Ectodermal cell (in vitro differentiated cells): ENCODE results near the gene AGTRAP.

Experiments used
- H3K27ac ChIP-seq: 2 replicates; pipeline ENCODE4 v1.7.0; 2013; ENCODE audit warnings: mild to moderate bottlenecking, low read depth, low read length; ENCODE audit not compliant: insufficient read depth, poor library complexity, severe bottlenecking
- H3K27me3 ChIP-seq: 2 replicates; pipeline ENCODE4 v1.7.0; 2013; ENCODE audit warnings: mild to moderate bottlenecking, low read length; ENCODE audit not compliant: insufficient read depth, control insufficient read depth, poor library complexity, severe bottlenecking
- H3K36me3 ChIP-seq: one replicate; pipeline ENCODE4 v1.7.0; 2013; ENCODE audit warnings: low read length; ENCODE audit not compliant: control insufficient read depth, insufficient read depth
- H3K4me1 ChIP-seq: one replicate; pipeline ENCODE4 v1.7.0; 2013; ENCODE audit warnings: low read length; ENCODE audit not compliant: control insufficient read depth, insufficient read depth
- H3K4me3 ChIP-seq: 2 replicates; pipeline ENCODE4 v1.7.0; 2013; ENCODE audit warnings: low read depth, low read length, control low read depth; ENCODE audit not compliant: insufficient read depth
- H3K9me3 ChIP-seq: 2 replicates; pipeline ENCODE4 v1.7.0; 2013; ENCODE audit warnings: mild to moderate bottlenecking, low read length, moderate library complexity; ENCODE audit not compliant: control insufficient read depth
- WGBS, 2 experiments: methylation state at CpG; one replicate each; pipeline ENCODE4 v1.1.7; 2013; ENCODE audit warnings: missing lambda C conversion rate in 2 of 2; 5-methylcytosine and 5-hydroxymethylcytosine counted together

Gene AGTRAP

DNA sequence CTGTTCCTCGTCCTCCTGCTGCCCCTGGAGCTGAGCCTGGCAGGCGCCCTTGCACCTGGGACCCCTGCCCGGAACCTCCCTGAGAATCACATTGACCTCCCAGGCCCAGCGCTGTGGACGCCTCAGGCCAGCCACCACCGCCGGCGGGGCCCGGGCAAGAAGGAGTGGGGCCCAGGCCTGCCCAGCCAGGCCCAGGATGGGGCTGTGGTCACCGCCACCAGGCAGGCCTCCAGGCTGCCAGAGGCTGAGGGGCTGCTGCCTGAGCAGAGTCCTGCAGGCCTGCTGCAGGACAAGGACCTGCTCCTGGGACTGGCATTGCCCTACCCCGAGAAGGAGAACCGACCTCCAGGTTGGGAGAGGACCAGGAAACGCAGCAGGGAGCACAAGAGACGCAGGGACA lies 29.6 kb upstream of the AGTRAP start:
- WGBS, 2 experiments: 93 to 95% methylated on average over 14 of the region's 14 CpGs
- Histone ChIP-seq H3K27ac (no peak overlapping the region), H3K36me3 (peaks cover 4% of the 10 kb centered on the region), H3K9me3 (no peaks in the 10 kb centered on the region), H3K4me1 (peaks cover 52% of the 10 kb centered on the region), H3K27me3 (no peaks in the 10 kb centered on the region), H3K4me3 (no peak overlapping the region)

- Histone ChIP-seq H3K36me3 (peaks cover 10% of the 10 kb centered on the region), H3K27me3 (no peaks in the 10 kb centered on the region), H3K9me3 (no peaks in the 10 kb centered on the region), H3K4me3 (no peak overlapping the region), H3K27ac (no peak overlapping the region), H3K4me1 (peaks cover 43% of the 10 kb centered on the region)
- WGBS, 2 experiments: 77 to 78% methylated on average over 17 of the region's 17 CpGs
These were observed 28.2 kb upstream of the AGTRAP start for GRCh38 chr1:11707621-11708276.

DNA sequence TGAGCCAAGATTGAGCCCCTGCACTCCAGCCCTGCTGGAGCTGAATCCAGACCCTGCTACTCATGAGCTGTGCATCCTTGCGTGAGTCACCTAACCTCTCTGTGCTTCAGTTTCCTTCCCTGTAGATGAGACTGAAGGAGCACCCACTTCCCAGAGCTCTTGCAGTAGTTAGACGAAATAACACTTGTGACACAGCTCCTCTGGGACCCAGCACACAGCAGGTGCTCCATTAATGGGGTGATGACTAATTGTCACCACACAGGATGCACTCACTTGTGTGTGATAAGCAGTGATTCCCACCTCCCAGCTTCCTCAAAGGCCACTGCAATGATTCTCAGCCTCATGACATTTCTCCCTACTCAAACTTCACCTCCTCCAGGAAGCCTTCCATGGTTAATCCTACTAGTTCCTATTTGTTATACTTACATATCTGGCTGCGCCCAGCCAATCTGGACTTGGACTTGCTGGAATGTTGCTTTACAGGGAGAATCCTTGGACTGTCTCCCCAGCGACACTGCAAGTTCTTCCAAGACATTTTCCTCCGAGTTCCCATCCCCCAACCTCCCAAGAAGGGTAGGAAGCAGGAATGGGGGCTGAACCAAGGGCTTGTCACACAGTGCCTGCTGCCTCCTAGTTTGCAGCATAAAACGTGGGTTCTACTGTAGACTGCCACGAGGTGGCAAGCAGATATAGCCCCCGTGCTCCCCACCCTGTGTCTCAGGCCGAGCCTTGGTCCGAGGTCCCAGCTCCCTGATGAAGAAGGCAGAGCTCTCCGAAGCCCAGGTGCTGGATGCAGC lies 27.2 kb upstream of the AGTRAP start:
- Histone ChIP-seq H3K4me1 (peaks cover 35% of the 10 kb centered on the region), H3K4me3 (no peak overlapping the region), H3K9me3 (no peaks in the 10 kb centered on the region), H3K36me3 (peaks cover 10% of the 10 kb centered on the region), H3K27ac (no peak overlapping the region), H3K27me3 (no peaks in the 10 kb centered on the region)
- 93 to 94% methylated on average over 11 of the region's 11 CpGs for WGBS, 2 experiments

- Histone ChIP-seq H3K27ac (no peak overlapping the region), H3K9me3 (no peaks in the 10 kb centered on the region), H3K4me3 (no peak overlapping the region), H3K36me3 (peaks cover 15% of the 10 kb centered on the region), H3K27me3 (no peaks in the 10 kb centered on the region), H3K4me1 (peaks cover 9% of the 10 kb centered on the region)
- WGBS, 2 experiments: 97% methylated on average over 5 of the region's 5 CpGs
These were observed 24.4 kb upstream of the AGTRAP start for GRCh38 chr1:11711490-11711889.

- Histone ChIP-seq H3K4me1 (peaks cover 7% of the 10 kb centered on the region), H3K9me3 (no peaks in the 10 kb centered on the region), H3K27ac (no peak overlapping the region), H3K36me3 (peaks cover 15% of the 10 kb centered on the region), H3K4me3 (no peak overlapping the region), H3K27me3 (no peaks in the 10 kb centered on the region)
- 93 to 94% methylated on average over 8 of the region's 8 CpGs for WGBS, 2 experiments
These were observed 23.7 kb upstream of the AGTRAP start for GRCh38 chr1:11712285-11712684.

DNA sequence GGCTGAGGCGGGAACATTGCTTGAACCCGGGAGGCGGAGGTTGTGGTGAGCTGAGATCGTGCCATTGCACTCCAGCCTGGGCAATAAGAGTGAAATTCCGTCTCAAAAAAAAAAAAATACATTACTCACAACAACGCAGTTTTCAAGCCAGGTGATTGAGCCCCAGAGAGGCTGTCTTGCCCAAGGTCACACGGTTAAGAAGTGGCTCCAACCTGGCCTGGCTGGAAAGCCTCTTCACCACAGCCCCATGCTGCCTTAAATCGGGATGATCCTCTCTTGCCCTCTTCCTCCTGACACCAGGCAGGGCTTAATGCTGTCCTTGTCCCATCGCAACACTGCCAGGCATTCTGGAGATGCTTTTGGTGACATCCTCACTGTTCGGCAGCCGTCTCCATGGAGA lies 22.8 kb upstream of the AGTRAP start:
- Histone ChIP-seq H3K27me3 (no peaks in the 10 kb centered on the region), H3K27ac (no peak overlapping the region), H3K4me1 (no peaks in the 10 kb centered on the region), H3K4me3 (no peak overlapping the region), H3K36me3 (peaks cover 15% of the 10 kb centered on the region), H3K9me3 (no peaks in the 10 kb centered on the region)
- 94 to 95% methylated on average over 11 of the region's 11 CpGs for WGBS, 2 experiments

DNA sequence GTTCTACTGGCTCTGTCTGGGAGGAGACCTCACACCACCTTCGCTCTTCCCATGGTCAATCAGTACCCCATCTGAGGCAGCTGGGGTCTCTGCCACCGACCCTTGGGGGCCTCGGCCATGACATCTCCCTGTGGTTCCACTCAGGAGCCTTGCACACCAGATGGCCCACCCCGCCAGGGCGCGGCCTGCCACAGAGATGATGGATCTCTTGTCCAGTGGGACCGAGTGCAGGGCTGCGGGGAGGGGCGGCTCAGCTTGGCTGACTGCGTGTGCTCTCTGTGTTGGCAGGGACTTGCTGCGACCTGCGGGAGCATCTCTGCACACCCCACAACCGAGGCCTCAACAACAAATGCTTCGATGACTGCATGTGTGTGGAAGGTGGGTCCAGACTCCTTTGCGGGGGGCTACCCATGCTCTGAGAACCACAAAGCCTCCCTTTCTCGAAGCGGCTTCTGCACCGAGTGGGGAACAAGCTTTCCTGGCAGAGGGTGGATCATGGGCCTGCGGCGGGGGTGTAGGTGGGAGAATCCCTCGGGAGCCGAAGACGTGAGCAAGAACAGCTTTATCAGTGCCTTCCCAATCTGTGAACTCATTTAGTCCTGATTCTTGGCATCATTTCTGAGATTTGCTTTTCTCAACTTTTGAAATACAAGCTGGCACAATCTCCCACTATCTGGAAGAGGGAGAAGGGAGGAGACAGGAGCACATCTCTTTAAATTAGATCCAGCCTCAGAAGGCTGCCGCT lies 20.9 kb upstream of the AGTRAP start:
- WGBS, 2 experiments: 95 to 96% methylated on average over 24 of the region's 24 CpGs
- no peak overlapping the region for H3K27ac ChIP-seq
- no peaks in the 10 kb centered on the region for H3K27me3 ChIP-seq
- no peaks in the 10 kb centered on the region for H3K9me3 ChIP-seq
- peaks cover 15% of the 10 kb centered on the region for H3K36me3 ChIP-seq
- H3K4me1 ChIP-seq: no peaks in the 10 kb centered on the region
- H3K4me3 ChIP-seq: no peak overlapping the region

DNA sequence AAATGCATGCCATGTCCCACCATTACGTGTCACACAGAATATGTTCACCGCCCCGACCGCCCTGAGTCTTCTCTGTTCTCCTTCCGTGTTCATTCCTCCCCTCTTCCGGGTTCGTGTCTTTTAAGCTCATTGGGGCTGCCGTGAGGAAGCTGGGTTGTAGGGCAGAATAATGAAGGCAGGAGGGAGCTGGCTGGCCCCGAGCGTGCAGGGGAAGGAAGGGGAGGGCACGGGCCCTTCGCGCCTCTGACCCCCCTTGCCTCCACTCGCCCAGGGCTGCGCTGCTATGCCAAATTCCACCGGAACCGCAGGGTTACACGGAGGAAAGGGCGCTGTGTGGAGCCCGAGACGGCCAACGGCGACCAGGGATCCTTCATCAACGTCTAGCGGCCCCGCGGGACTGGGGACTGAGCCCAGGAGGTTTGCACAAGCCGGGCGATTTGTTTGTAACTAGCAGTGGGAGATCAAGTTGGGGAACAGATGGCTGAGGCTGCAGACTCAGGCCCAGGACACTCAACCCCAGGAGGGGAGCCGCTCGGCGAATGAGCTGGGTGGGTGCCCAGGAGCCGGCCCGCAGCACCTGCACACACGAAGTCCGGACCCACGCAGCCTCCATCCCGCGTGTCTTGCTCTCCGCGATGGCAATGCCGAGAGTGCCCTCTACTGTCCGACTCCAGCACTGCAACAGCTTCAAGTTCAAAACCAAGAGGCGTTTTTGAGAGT lies 16.5 kb upstream of the AGTRAP start:
- peaks cover 4% of the 10 kb centered on the region for H3K36me3 ChIP-seq
- H3K4me3 ChIP-seq: no peak overlapping the region
- no peaks in the 10 kb centered on the region for H3K27me3 ChIP-seq
- WGBS, 2 experiments: 53 to 54% methylated on average over 44 of the region's 44 CpGs
- no peak overlapping the region for H3K27ac ChIP-seq
- H3K4me1 ChIP-seq: no peaks in the 10 kb centered on the region
- no peaks in the 10 kb centered on the region for H3K9me3 ChIP-seq

GRCh38 chr1:11720033-11720376 lies 15.9 kb upstream of the AGTRAP start:
- 92 to 93% methylated on average over 12 of the region's 12 CpGs for WGBS, 2 experiments
- H3K4me1 ChIP-seq: no peaks in the 10 kb centered on the region
- H3K27ac ChIP-seq: no peak overlapping the region
- H3K36me3 ChIP-seq: no peaks in the 10 kb centered on the region
- no peaks in the 10 kb centered on the region for H3K27me3 ChIP-seq
- H3K9me3 ChIP-seq: no peaks in the 10 kb centered on the region
- no peak overlapping the region for H3K4me3 ChIP-seq

DNA sequence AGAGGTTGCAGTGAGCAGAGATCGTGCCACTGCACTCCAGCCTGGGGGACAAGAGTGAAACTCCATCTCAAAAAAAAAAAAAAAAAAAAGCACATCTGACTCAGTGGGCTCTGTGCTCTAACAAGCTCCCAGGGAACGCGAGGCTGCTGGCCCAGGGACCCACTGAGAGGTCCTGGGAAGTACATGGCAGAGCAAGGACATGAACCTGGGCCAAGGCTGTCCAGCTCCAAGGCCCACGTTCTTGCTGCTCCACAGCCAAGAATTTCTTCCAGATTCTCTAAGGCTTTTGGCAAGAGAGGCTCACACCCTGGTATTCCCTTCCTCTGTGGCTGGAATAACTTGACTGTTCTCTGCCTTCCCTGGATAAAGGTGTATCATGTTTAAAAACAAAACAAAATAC lies 15.4 kb upstream of the AGTRAP start:
- Histone ChIP-seq H3K36me3 (no peaks in the 10 kb centered on the region), H3K4me3 (no peak overlapping the region), H3K4me1 (peaks cover 3% of the 10 kb centered on the region), H3K27ac (no peak overlapping the region), H3K27me3 (no peaks in the 10 kb centered on the region), H3K9me3 (no peaks in the 10 kb centered on the region)
- 94 to 96% methylated on average over 4 of the region's 4 CpGs for WGBS, 2 experiments
